IPS-18a (cell line): Measurements from ENCODE around the gene HYAL3.
"Not testable (repeated sequence)": the region's sequence is repeated elsewhere in the genome, so short reads cannot be mapped to it uniquely, and the experiment has no call there.

Experiments
- H3K27ac ChIP-seq: one replicate; pipeline ENCODE4 v1.5.1; 2013; ENCODE audit warnings: low read length
- H3K27me3 ChIP-seq: one replicate; pipeline ENCODE4 v1.6.1; 2013; ENCODE audit warnings: mild to moderate bottlenecking, low read length; ENCODE audit not compliant: control insufficient read depth, insufficient read depth
- H3K36me3 ChIP-seq: one replicate; pipeline ENCODE4 v1.6.1; 2013; ENCODE audit warnings: low read depth, low read length; ENCODE audit not compliant: control insufficient read depth
- H3K4me1 ChIP-seq: one replicate; pipeline ENCODE4 v1.6.1; 2013; ENCODE audit warnings: low read depth, low read length; ENCODE audit not compliant: control insufficient read depth
- H3K4me3 ChIP-seq: one replicate; pipeline ENCODE4 v1.5.1; 2013; ENCODE audit warnings: low read length
- H3K9ac ChIP-seq: one replicate; pipeline ENCODE4 v1.6.1; 2013; ENCODE audit warnings: mild to moderate bottlenecking, low read length, moderate library complexity
- H3K9me3 ChIP-seq: one replicate; pipeline ENCODE4 v1.6.1; 2013; ENCODE audit warnings: low read depth, low read length; ENCODE audit not compliant: control insufficient read depth

HYAL3 gene

DNA sequence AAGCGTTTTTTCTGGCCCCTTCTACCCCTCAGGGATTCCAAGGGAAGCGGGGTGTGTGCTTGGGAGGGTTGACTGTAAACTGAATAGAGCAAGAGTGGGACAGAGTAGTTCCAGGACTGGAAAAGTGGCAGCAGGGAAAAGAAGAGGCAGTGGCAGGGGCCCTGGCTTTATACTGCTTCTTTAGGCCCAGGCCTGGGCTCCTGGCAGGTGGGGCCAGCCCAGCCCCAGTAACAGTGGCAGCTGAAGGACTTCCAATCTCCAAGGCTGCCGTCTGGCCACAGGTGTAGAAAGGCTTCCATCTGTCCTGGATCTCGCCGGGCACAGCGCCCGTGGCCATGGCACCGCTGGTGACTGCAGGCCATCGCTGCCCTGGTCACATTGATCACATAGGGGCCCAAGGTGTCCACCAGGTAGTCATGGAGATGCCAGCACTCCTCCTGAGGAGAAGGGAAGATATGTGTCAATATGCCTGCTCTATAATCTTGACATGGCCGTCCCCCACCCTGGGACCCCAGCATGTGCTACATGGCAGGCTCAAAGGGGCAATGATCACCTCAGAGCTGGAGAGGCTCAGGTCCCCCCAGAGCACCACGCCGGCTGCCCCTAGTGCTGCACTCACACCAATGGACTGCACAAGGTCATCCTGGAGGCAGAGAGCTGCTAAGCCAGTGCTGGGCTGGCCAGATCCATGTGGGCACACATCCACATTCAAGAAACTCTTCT, 6.0 kb downstream of the HYAL3 start:
- H3K9me3 ChIP-seq, result no peaks in the 10 kb centered on the region
- H3K4me3 ChIP-seq, result peak overlapping the region; percentile 36
- no peaks in the 10 kb centered on the region for H3K27me3 ChIP-seq
- H3K36me3 ChIP-seq, result peaks cover 19% of the 10 kb centered on the region
- H3K4me1 ChIP-seq, result peaks cover 5% of the 10 kb centered on the region
- no peak overlapping the region for H3K27ac ChIP-seq
- peak overlapping the region; percentile 47 for H3K9ac ChIP-seq

DNA sequence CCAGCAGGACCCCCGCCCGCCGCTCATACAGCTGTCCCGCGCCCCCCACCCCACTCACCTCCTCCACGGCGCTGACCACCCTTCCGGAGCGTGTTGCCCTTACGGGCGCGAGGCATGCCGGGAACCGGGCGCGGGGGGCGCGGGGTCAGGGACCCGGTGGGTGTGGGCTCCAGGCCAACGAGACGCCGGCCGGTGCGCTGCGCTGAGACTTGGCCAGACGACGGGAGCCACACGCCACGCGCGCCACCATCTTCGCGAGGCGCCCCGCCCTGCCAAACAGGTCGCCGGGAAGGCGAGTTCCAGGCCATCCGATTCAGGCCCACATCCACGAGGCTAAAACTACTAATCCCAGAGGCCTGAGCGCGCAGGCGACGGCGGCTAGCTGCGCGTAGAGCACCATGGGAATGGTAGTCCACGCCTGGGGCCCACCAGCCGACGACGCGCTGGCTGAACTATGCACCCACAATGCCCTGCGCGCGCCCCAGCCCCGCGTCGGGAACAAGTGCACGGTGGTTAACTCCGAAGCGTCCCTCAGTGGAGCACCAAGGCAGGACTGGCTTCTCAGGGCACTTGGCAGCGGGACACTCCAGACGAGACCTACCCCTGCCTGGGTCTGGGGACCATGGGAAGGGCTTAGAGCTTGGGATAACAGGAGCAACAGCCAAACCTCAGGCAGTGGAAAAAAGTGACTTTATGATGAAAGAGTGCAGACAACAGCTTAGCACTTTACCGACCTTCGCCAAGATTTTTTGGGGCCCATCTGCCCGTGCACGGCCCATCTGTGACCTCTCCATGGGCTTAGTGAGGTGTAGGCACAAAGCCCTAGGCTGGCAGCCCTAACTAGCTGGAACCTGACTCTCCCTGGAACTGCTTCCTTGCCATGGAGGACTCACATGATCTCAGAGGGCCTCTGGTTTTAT, 6.8 kb downstream of the HYAL3 start, which contains the start of gene IFRD2:
TSS of gene IFRD2 (minus strand) at position 271 of the 920 bp plus-strand sequence. CDS start at position 116, 155 bp downstream.
- no peaks in the 10 kb centered on the region for H3K27me3 ChIP-seq
- peak within 1 kb of the TSS; percentile 6 for H3K27ac ChIP-seq
- peak within 1 kb of the TSS; percentile 93 for H3K4me3 ChIP-seq
- peaks cover 28% of the 10 kb centered on the region for H3K36me3 ChIP-seq
- peaks cover 5% of the 10 kb centered on the region for H3K4me1 ChIP-seq
- no peaks in the 10 kb centered on the region for H3K9me3 ChIP-seq
- H3K9ac ChIP-seq, result peak within 1 kb of the TSS; percentile 88

DNA sequence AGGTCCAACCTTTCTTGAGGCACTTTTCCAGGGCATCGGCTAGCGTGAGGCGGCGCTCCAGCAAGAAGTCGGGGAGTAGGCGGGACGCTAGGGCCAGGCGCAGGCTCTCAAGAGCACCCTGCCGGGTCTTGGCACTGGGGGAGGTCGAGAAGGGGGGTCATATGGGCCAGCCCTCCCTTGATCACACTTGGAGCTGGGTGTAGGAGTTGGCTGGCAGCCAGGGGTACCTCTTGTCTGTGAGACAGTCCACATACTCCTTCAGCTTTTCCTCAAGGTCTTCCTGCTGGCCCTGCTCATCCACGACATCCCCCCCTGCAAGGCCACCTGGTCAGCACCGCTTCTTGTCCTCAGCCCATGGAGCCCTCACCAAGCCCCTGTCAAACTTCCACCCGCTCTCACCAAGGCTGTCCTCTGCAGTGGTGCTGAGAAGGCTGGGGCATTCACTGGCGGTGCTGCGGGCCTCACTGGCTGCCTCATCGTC, 9.0 kb downstream of the HYAL3 start:
- Histone ChIP-seq H3K36me3 (peaks cover 34% of the 10 kb centered on the region), H3K9ac (no peak overlapping the region), H3K9me3 (no peaks in the 10 kb centered on the region), H3K27ac (no peak overlapping the region), H3K4me3 (no peak overlapping the region), H3K4me1 (peaks cover 5% of the 10 kb centered on the region), H3K27me3 (no peaks in the 10 kb centered on the region)

DNA sequence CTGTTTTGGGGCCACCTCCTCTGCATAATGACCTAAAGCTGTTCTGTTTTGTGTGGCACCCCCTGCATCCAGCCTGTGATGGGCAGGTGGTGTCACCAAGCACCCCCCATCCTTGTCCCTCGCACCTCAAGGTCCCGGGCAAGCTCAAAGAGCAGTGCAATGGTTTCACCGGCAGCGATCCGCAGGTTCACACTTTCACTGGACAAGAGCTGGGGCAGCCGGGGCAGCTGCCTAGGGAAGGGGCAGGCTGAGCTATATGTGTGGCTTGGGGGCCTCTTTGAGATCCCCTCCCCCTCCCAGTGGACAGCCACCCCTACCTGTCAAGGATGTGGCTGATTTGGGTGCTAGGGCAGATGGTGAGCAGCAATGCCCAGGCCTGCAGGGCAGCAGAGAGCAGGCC, 10.1 kb downstream of the HYAL3 start:
- H3K27me3 ChIP-seq, result no peaks in the 10 kb centered on the region
- H3K4me1 ChIP-seq, result peaks cover 5% of the 10 kb centered on the region
- H3K4me3 ChIP-seq, result no peak overlapping the region
- no peak overlapping the region for H3K27ac ChIP-seq
- no peaks in the 10 kb centered on the region for H3K9me3 ChIP-seq
- no peak overlapping the region for H3K9ac ChIP-seq
- H3K36me3 ChIP-seq, result peaks cover 34% of the 10 kb centered on the region

DNA sequence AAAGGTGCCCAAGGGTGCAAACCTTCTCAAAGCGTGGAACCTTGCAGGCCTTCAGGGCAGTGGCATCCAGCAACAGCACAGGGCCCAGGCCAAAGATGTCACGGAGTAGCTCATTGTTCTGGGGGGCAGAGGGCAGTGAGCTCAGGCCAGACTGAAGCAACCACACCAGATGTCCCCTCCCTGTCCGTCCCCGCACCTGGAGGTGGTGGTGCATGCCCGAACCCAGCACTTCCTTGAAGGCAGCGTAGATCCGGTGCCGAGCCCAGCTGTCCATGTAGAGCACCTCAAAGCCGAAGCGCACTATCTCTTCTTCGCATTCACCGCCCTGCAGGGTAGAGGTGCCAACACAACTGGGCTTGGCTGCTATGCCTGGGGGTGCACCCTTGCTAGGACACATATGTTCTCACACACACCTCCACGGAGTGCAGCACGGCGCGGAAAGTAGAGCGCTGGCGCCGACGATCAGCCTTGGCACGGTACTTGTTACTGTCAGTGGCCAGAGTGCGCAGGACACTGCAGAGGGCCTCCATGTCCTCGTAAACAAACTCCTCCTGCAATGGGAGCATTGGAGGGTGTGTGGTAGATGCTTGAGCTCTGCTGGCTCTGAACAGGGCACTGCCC, 10.7 kb downstream of the HYAL3 start:
- peaks cover 34% of the 10 kb centered on the region for H3K36me3 ChIP-seq
- no peaks in the 10 kb centered on the region for H3K9me3 ChIP-seq
- H3K4me1 ChIP-seq, result peaks cover 5% of the 10 kb centered on the region
- H3K27me3 ChIP-seq, result no peaks in the 10 kb centered on the region
- H3K27ac ChIP-seq, result no peak overlapping the region
- no peak overlapping the region for H3K9ac ChIP-seq
- H3K4me3 ChIP-seq, result no peak overlapping the region

DNA sequence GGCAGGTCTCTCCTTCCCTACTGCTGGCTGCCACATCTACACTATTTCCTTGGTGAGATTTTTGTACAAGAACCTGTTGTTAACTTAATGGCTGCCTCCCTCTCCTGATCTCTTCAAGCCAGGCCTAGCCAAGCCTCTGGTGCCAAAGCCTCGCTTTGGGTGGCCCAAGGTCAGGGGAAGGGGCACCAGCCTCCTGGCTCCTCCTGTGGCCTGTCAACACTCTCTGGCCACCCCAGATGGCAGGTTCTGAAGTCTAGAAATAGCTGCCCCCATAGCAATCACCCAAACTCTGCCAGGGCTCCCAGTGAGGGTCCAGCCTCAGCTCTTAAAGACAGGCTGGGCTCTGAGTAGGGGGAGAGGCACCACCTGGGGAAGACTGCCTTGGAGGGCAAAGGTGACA, 11.9 kb downstream of the HYAL3 start:
- no peak overlapping the region for H3K4me3 ChIP-seq
- H3K4me1 ChIP-seq, result no peaks in the 10 kb centered on the region
- no peak overlapping the region for H3K27ac ChIP-seq
- H3K36me3 ChIP-seq, result peaks cover 34% of the 10 kb centered on the region
- H3K9ac ChIP-seq, result no peak overlapping the region
- no peaks in the 10 kb centered on the region for H3K9me3 ChIP-seq
- no peaks in the 10 kb centered on the region for H3K27me3 ChIP-seq

DNA sequence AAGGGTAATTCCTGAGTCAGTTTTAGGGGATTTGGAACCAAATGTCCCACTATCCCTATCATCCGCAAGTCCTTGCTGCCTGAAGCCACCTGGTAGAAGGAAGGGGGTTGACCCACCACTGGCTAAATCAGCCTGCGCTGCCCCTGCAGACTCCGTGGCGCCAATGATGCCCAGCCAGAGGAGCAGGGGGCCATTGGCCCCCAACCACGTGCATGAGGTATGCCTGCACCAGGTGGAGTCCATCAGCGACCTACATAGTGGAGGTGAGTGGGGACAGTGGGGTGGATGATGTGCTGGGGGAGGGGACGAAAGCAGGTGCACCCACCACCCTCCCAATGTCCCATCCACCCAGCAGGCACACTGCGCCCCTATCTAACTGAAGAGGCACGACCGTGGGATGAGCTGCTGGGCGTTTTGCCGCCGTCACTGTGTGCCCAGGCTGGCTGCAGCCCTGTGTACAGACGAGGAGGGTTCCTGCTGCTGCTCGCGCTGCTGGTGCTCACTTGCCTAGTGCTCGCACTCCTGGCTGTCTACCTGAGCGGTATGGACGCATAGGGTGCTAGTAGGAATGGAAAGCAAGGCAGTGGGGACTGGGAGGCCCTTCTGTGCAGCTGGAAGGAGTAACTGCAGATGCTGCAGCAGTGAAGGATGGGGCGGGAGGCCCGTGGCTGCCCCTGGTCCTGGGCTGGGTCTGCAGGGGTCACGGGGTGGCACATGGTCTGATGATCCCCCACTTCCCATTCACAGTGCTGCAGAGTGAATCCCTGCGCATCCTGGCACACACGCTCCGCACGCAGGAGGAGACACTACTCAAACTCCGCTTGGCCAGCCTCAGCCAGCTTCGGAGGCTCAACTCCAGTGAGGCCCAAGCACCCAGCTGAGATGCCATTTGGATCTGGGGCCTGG, 12.6 kb downstream of the HYAL3 start:
- H3K27me3 ChIP-seq, result no peaks in the 10 kb centered on the region
- H3K36me3 ChIP-seq, result peaks cover 34% of the 10 kb centered on the region
- H3K9ac ChIP-seq, result no peak overlapping the region
- H3K27ac ChIP-seq, result no peak overlapping the region
- no peaks in the 10 kb centered on the region for H3K9me3 ChIP-seq
- H3K4me1 ChIP-seq, result no peaks in the 10 kb centered on the region
- H3K4me3 ChIP-seq, result no peak overlapping the region

DNA sequence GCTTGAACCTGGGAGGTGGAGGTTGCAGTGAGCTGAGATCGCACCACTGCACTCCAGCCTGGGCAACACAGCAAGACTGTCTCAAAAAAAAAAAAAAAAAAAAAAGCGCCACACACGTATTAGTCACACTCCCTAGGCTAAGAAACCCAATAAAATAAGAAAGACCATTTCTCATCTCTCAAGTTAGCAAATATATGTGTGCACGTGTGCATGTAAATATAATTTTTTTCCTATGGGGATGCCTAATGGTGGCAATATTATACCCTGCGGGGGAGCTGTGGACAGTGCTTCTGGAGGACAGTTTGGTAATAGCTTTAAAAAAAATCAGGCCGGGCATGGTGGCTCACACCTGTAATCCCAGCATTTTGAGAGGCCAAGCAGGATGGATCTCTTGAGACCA, 15.1 kb downstream of the HYAL3 start:
- not testable (repeated sequence) for H3K4me3 ChIP-seq, H3K27ac ChIP-seq, H3K9me3 ChIP-seq, H3K27me3 ChIP-seq, H3K9ac ChIP-seq, H3K4me1 ChIP-seq
- peaks cover 23% of the 10 kb centered on the region for H3K36me3 ChIP-seq

DNA sequence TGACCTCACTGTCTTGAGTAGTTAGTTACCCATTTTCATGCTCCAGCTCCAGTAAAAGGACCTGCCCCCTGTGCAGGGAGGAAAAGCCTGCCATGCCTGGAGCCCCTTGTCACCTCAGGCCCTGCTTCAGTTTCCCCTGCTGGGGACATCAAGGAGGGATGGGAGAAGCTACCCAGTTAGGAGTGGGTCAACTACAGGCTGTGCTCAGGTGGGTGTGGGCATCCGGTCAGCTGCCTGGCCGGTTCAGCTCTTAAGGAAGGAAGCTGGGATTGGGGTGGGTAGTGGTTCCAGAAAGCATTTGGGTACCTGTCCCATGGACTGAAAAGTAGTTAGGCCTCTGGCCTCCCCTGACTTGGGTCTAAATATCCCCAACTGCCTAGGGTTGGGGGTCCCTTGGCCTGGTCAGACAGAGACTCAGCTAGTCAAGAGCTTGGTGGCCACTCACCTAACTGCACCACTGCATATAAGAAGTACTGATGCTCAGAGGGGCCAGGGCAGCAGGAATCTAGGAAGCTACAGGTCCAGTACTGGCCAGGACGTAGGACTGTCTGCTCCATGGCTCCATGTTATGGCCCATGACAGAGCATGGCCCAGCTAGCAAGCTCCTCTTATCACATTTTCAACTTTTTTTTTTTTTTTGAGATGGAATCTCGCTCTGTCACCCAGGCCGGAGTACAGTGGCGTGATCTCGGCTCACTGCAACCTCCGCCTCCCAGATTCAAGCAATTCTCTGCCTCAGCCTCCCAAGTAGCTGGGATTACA, 19.8 kb downstream of the HYAL3 start:
- H3K4me3 ChIP-seq, result no peak overlapping the region
- H3K9me3 ChIP-seq, result no peaks in the 10 kb centered on the region
- no peak overlapping the region for H3K9ac ChIP-seq
- H3K27me3 ChIP-seq, result peaks cover 27% of the 10 kb centered on the region
- H3K36me3 ChIP-seq, result no peaks in the 10 kb centered on the region
- peaks cover 6% of the 10 kb centered on the region for H3K4me1 ChIP-seq
- H3K27ac ChIP-seq, result no peak overlapping the region

DNA sequence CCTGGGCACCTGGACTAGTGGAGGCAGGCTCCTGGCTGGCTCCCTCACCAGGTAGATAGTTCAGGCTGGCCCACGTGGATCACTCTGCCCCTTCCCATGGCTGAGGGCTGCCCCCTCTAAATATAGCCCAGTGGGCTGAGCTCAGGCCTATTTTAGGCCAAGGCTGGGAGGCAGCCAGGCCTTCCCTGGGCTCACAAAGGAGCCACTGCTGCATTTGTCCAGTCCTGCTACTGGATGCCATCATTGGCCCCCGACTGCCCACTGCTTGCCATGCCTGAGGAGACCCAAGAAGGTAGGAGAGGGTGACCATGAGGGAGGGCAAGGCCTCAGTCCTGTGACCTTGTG, 20.4 kb downstream of the HYAL3 start, which contains the start of gene LSMEM2:
TSS of gene LSMEM2 (plus strand) at position 208 of the 345 bp plus-strand sequence. CDS start at position 235, 27 bp downstream.
- H3K36me3 ChIP-seq, result no peaks in the 10 kb centered on the region
- peaks cover 32% of the 10 kb centered on the region for H3K27me3 ChIP-seq
- no peak within 1 kb of the TSS for H3K27ac ChIP-seq
- no peaks in the 10 kb centered on the region for H3K9me3 ChIP-seq
- H3K9ac ChIP-seq, result no peak within 1 kb of the TSS
- no peak within 1 kb of the TSS for H3K4me3 ChIP-seq
- H3K4me1 ChIP-seq, result peaks cover 6% of the 10 kb centered on the region
